Glutamatergic neuron (in vitro differentiated cells): ENCODE results near the gene SMAP2. TPM values are rescaled to one million over a fixed set of nuclear protein-coding genes. Genes with fewer than 3 reads are reported as not detected.

Experiments used
- DNase-seq: peaks from one replicate; pipeline ENCODE4 v3.0.0; 2022
- H3K27ac Mint-ChIP-seq: one replicate; pipeline ENCODE4 v1.8.0; 2020; ENCODE audit warnings: mild to moderate bottlenecking, mixed read lengths, inconsistent platforms; ENCODE audit not compliant: unreplicated experiment
- H3K27me3 Mint-ChIP-seq: one replicate; pipeline ENCODE4 v1.8.0; 2020; ENCODE audit warnings: mild to moderate bottlenecking, moderate library complexity, mixed read lengths, inconsistent platforms; ENCODE audit not compliant: unreplicated experiment
- H3K36me3 Mint-ChIP-seq: one replicate; pipeline ENCODE4 v1.8.0; 2020; ENCODE audit warnings: mild to moderate bottlenecking, mixed read lengths, inconsistent platforms; ENCODE audit not compliant: unreplicated experiment
- H3K4me1 Mint-ChIP-seq: one replicate; pipeline ENCODE4 v1.8.0; 2020; ENCODE audit warnings: mild to moderate bottlenecking, low read depth, mixed read lengths, inconsistent platforms; ENCODE audit not compliant: unreplicated experiment
- H3K4me3 Mint-ChIP-seq: one replicate; pipeline ENCODE4 v1.8.0; 2020; ENCODE audit warnings: mild to moderate bottlenecking, mixed read lengths, inconsistent platforms; ENCODE audit not compliant: unreplicated experiment
- H3K9me3 Mint-ChIP-seq: one replicate; pipeline ENCODE4 v1.8.0; 2020; ENCODE audit warnings: mild to moderate bottlenecking, moderate library complexity, mixed read lengths, inconsistent platforms; ENCODE audit not compliant: unreplicated experiment
- total RNA-seq: library from RNA; stranded (reverse); fragmentation: NEBNext Ultra II Directional; extraction: Animal tissue kit (Norgen Biotek cat#: 25700); gene quantifications from one replicate; pipeline ENCODE4 v1.2.1, GENCODE V29; 2021; ENCODE audit not compliant: unreplicated experiment
- TF ChIP-seq, protein P1 (sequence below): fragments of 200-600 bp; sonication (generic); IDR thresholded peaks from one replicate; pipeline ENCODE4 v1.5.0; 2021; ENCODE audit not compliant: partially characterized antibody, unreplicated experiment

The SMAP2 gene
- total RNA-seq, 1 donor from 2014 or later = 25.2 TPM

DNA sequence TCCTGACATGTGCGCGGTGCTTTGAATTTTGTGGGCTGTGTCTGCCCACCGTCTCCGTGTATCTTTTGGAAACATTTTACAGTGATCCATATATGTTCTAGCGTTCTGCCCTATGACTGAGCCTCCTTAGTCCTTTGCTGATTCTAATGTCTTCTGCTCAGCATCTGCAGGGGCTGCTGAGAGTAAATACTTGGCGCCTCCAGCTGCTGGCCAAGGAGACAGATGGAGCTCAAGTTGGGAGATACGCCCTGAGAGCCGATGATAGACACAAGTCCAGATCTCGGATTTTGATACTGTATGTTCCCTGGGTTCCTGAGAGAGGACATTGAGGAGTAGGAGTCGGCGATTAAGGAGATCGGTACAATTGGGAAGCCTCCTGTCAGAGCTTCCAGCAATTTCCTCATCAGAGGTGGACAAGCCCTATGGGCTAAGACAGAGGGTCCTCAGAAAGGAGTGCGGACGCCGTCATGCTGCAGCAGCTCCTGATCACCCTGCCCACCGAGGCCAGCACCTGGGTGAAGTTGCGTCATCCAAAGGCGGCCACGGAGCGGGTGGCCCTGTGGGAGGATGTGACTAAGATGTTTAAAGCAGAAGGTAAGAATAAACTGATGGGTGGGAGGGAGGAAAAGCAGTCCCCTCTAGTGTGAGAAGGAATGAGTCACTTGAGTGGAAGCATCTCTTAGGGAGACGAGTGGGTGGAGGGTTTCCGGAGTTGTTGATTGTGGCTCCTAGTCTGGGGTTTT, 77.1 kb downstream of the SMAP2 start:
- Mint-ChIP-seq H3K4me3 (peak overlapping the region; percentile 98), H3K9me3 (peaks cover 11% of the 10 kb centered on the region), H3K4me1 (peaks cover 11% of the 10 kb centered on the region), H3K27ac (peak overlapping the region; percentile 97), H3K36me3 (peaks cover 41% of the 10 kb centered on the region), H3K27me3 (peaks cover 6% of the 10 kb centered on the region)
- peak; percentile 35 for DNase-seq
- TF ChIP-seq, protein P1, sequence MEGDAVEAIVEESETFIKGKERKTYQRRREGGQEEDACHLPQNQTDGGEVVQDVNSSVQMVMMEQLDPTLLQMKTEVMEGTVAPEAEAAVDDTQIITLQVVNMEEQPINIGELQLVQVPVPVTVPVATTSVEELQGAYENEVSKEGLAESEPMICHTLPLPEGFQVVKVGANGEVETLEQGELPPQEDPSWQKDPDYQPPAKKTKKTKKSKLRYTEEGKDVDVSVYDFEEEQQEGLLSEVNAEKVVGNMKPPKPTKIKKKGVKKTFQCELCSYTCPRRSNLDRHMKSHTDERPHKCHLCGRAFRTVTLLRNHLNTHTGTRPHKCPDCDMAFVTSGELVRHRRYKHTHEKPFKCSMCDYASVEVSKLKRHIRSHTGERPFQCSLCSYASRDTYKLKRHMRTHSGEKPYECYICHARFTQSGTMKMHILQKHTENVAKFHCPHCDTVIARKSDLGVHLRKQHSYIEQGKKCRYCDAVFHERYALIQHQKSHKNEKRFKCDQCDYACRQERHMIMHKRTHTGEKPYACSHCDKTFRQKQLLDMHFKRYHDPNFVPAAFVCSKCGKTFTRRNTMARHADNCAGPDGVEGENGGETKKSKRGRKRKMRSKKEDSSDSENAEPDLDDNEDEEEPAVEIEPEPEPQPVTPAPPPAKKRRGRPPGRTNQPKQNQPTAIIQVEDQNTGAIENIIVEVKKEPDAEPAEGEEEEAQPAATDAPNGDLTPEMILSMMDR = no peak

DNA sequence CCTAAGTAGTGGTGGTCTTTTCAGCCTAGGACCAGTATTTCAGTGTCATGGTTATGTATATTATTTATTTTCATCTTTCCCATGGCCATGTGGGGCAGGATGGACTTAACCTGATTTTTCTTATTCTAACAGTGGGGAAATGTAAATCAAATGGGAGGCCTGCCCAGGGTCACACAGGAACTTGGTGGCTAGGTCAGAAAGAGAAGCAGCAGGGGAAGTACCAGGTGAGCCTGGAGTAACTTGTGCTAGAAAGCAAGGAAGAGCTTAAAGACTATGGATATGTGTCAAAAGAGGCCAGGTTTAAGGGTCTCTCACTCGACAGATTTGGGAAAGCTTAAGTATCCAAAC, 77.7 kb downstream of the SMAP2 start:
- DNase-seq = no peak
- TF ChIP-seq, protein P1 = no peak
- Mint-ChIP-seq H3K27ac (peak overlapping the region; percentile 97), H3K4me3 (peak overlapping the region; percentile 98), H3K27me3 (peaks cover 6% of the 10 kb centered on the region), H3K36me3 (peaks cover 42% of the 10 kb centered on the region), H3K9me3 (peaks cover 11% of the 10 kb centered on the region), H3K4me1 (peaks cover 11% of the 10 kb centered on the region)

DNA sequence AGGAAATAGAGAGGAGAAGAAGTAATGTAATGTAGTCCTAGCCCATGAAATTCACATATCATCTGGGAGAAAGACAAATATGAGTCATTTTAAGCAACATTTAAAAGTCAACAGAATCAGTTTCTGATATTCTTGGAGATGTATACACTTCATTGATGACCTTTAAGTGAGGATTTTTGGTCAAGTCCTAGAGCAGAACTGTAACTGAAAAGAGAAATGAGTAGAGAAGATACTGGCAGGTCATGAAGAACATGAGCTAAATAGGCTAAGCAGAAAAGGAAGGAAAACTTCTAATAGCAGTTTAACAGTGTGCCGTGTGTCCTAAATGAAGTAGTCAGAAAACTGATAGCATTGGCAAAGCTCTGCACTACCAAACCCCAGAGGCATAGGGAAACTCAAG, 81.3 kb downstream of the SMAP2 start:
- no peak for DNase-seq
- Mint-ChIP-seq H3K4me1 (peaks cover 6% of the 10 kb centered on the region), H3K36me3 (peaks cover 77% of the 10 kb centered on the region), H3K4me3 (no peak overlapping the region), H3K9me3 (peaks cover 17% of the 10 kb centered on the region), H3K27ac (no peak overlapping the region), H3K27me3 (peaks cover 3% of the 10 kb centered on the region)
- TF ChIP-seq, protein P1 = no peak

DNA sequence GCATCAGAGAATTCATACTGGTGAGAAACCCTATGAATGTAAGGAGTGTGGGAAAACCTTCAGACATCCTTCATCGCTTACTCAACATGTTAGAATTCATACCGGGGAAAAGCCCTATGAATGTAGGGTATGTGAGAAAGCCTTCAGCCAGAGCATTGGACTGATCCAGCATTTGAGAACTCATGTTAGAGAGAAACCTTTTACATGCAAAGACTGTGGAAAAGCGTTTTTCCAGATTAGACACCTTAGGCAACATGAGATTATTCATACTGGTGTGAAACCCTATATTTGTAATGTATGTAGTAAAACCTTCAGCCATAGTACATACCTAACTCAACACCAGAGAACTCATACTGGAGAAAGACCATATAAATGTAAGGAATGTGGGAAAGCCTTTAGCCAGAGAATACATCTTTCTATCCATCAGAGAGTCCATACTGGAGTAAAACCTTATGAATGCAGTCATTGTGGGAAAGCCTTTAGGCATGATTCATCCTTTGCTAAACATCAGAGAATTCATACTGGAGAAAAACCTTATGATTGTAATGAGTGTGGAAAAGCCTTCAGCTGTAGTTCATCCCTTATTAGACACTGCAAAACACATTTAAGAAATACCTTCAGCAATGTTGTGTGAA, 89.5 kb downstream of the SMAP2 start:
- Mint-ChIP-seq H3K27me3 (peaks cover 6% of the 10 kb centered on the region), H3K36me3 (peaks cover 77% of the 10 kb centered on the region), H3K27ac (no peak overlapping the region), H3K4me3 (no peak overlapping the region), H3K9me3 (peaks cover 35% of the 10 kb centered on the region), H3K4me1 (no peaks in the 10 kb centered on the region)
- TF ChIP-seq, protein P1 = no peak
- DNase-seq = no peak

DNA sequence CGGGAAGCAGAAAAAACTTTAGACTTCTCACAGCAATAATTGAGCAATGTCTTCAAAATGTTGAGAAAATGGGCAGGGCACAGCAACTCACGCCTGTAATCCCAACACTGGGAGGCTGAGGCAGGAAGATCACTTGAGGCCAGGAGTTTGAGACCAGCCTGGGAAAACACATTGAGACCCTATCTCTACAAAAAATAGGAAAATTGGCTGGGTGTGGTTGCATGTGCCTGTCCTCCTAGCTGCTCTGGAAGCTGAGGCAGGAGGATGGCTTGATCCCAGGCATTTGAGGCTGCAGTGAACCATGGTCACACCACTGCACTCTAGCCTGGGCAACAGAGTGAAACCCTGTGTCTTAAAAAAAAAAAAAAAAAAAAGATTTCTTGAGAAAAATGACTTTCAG, 95.8 kb downstream of the SMAP2 start:
- Mint-ChIP-seq H3K4me1 (no peaks in the 10 kb centered on the region), H3K27me3 (peaks cover 4% of the 10 kb centered on the region), H3K9me3 (peaks cover 28% of the 10 kb centered on the region), H3K27ac (no peak overlapping the region), H3K4me3 (no peak overlapping the region), H3K36me3 (peaks cover 62% of the 10 kb centered on the region)
- TF ChIP-seq, protein P1 = no peak
- DNase-seq = no peak
